Stimulated activated CD4-positive, alpha-beta T cell treated with anti-CD3 and anti-CD28 coated beads, Interleukin-1b, Interleukin-23, amount 100 ng/mL, for 24 hours (primary cell): ENCODE measurements around the gene RAB6B.
"Not testable (repeated sequence)": the region's sequence is repeated elsewhere in the genome, so short reads cannot be mapped to it uniquely, and the experiment has no call there.

Experiments
- DNase-seq, 4 experiments: peaks; one replicate each; pipeline ENCODE4 v3.0.0-alpha.2; 2020; ENCODE audit warnings: low read depth in 4 of 4, low spot score in 1 of 4

The RAB6B gene

GRCh38 chr3:133820889-133821675 lies 74.6 kb downstream of the RAB6B start:
- DNase-seq = no peak

- DNase-seq = no peak
These were observed 75.6 kb downstream of the RAB6B start for GRCh38 chr3:133820129-133820528.

- DNase-seq = no peak
These were observed 80.3 kb downstream of the RAB6B start for GRCh38 chr3:133815386-133815785.

GRCh38 chr3:133812872-133813271 lies 82.8 kb downstream of the RAB6B start:
- DNase-seq = no peak

GRCh38 chr3:133805702-133806475 lies 89.8 kb downstream of the RAB6B start, which contains the start of gene SRPRB:
SRPRB (plus strand) TSS chr3:133805815; CDS start chr3:133805849, 34 bp downstream.
- peak; percentile 86 to 94 (median 93) for DNase-seq

- no peak for DNase-seq
These were observed 90.3 kb downstream of the RAB6B start for GRCh38 chr3:133805384-133805701.

GRCh38 chr3:133804896-133805295 lies 90.8 kb downstream of the RAB6B start:
- DNase-seq = no peak

GRCh38 chr3:133803469-133803868 lies 92.2 kb downstream of the RAB6B start:
- no peak for DNase-seq

- no peak for DNase-seq
These were observed 95.7 kb downstream of the RAB6B start for GRCh38 chr3:133799794-133800585.

- no peak for DNase-seq
These were observed 98.1 kb downstream of the RAB6B start for GRCh38 chr3:133797396-133798105.

- no peak for DNase-seq
These were observed 103.4 kb downstream of the RAB6B start for GRCh38 chr3:133792171-133792763.

- DNase-seq = no peak
These were observed 107.7 kb downstream of the RAB6B start for GRCh38 chr3:133788024-133788423.

GRCh38 chr3:133783762-133784161 lies 111.9 kb downstream of the RAB6B start:
- DNase-seq = no peak

GRCh38 chr3:133782454-133782853 lies 113.2 kb downstream of the RAB6B start:
- no peak for DNase-seq

GRCh38 chr3:133781570-133781969 lies 114.1 kb downstream of the RAB6B start:
- no peak for DNase-seq

- not testable (repeated sequence) for DNase-seq
These were observed 114.9 kb downstream of the RAB6B start for GRCh38 chr3:133780756-133781155.

GRCh38 chr3:133779626-133780203 lies 116.0 kb downstream of the RAB6B start:
- DNase-seq = no peak

GRCh38 chr3:133777807-133778568 lies 117.7 kb downstream of the RAB6B start:
- DNase-seq = no peak

GRCh38 chr3:133776794-133777438 lies 118.8 kb downstream of the RAB6B start:
- no peak for DNase-seq
